ENCODE results near the gene ASB4.
"Not testable (repeated sequence)": the region's sequence is repeated elsewhere in the genome, so short reads cannot be mapped to it uniquely, and the experiment has no call there.

ASB4 gene

DNA sequence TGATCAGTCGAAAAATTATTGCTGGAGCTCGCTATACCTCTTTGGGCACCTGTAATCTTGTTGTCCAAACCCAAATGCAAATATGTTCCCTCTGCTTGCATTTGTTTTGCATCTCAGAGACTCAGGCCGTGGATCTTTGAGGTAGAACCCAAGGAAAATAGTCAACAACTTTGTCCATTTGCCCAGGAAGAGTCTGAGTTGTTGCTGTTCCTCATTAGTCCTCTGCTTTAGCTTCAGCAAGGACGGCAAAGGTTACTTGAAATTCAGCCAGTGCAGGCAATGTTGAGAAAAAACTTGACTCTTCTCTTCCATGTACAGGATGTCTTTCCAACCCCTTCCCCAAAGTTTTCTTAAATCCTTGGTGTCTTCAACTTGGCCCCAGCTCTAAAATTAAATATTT lies 64.8 kb downstream of the ASB4 start:
- ChIA-PET POLR2A (no interaction called here), CTCF (interaction anchor here (1.1 kb wide), 1 partner anchor 137 kb away, joined by 3 read pairs; no protein-coding TSS in a partner anchor)
- DNase-seq (ENCODE audit: extremely low spot score), result no peak
- no peak for TF ChIP-seq BHLHE40 (IDR thresholded peaks at IDR 0.05; ENCODE audit: borderline replicate concordance)
- TF ChIP-seq, protein P1, sequence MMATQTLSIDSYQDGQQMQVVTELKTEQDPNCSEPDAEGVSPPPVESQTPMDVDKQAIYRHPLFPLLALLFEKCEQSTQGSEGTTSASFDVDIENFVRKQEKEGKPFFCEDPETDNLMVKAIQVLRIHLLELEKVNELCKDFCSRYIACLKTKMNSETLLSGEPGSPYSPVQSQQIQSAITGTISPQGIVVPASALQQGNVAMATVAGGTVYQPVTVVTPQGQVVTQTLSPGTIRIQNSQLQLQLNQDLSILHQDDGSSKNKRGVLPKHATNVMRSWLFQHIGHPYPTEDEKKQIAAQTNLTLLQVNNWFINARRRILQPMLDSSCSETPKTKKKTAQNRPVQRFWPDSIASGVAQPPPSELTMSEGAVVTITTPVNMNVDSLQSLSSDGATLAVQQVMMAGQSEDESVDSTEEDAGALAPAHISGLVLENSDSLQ (IDR thresholded peaks at IDR 0.05), result no peak
- TF ChIP-seq LEF1 (IDR thresholded peaks at IDR 0.05; ENCODE audit: borderline replicate concordance), result no peak
- TF ChIP-seq FOXA1 (IDR thresholded peaks at IDR 0.05), result no peak
- TF ChIP-seq FOXK2 (IDR thresholded peaks at IDR 0.05), result no peak
- no peak for TF ChIP-seq CTBP1 (IDR thresholded peaks at IDR 0.05; ENCODE audit: borderline replicate concordance)
- no peak for TF ChIP-seq ARNT (IDR thresholded peaks at IDR 0.05)
- TF ChIP-seq FOXM1 (IDR thresholded peaks at IDR 0.05; ENCODE audit: borderline replicate concordance), result no peak
- no peak for TF ChIP-seq HDGF (IDR thresholded peaks at IDR 0.05; ENCODE audit: borderline replicate concordance)
- TF ChIP-seq ELF4 (IDR thresholded peaks at IDR 0.05), result no peak
- no peak for TF ChIP-seq SP1 (IDR thresholded peaks at IDR 0.05)
- no peak for TF ChIP-seq TARDBP (IDR thresholded peaks at IDR 0.05)

DNA sequence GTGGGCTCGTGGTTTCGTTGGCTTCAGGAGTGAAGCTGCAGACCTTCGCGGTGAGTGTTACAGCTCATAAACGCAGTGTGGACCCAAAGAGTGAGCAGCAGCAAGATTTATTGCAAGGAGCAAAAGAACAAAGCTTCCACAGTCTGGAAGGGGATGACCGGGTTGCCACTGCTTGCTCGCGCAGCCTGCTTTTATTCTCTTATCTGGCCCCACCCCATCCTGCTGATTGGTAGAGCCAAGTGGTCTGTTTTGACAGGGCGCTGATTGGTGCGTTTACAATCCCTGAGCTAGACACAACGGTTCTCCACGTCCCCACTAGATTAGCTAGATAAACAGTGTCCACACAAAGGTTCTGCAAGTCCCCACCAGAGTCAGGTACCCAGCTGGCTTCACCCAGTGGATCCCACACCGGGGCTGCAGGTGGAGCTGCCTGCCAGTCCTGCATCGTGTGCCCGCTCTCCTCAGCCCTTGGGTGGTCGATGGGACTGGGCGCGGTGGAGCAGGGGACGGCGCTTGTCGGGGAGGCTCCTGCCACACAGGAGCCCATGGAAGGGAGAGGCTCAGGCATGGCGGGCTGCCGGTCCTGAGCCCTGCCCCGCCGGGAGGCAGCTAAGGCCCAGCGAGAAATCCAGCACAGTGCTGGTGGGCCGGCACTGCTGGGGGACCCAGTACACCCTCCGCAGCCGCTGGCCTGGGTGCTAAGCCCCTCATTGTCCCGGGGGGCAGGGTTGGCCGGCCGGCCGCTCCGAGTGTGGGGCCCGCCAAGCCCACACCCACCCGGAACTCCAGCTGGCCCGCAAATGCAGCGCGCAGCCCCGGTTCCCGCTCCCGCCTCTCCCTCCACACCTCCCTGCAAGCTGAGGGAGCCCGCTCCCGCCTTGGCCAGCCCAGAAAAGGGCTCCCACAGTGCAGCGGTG lies 66.5 kb downstream of the ASB4 start:
- POLR2A ChIA-PET; DNase-seq (ENCODE audit: extremely low spot score): not testable (repeated sequence)
- CTCF ChIA-PET, result interaction anchor here (0.6 kb wide), 1 partner anchor 19 kb away, joined by 3 read pairs; no protein-coding TSS in a partner anchor

DNA sequence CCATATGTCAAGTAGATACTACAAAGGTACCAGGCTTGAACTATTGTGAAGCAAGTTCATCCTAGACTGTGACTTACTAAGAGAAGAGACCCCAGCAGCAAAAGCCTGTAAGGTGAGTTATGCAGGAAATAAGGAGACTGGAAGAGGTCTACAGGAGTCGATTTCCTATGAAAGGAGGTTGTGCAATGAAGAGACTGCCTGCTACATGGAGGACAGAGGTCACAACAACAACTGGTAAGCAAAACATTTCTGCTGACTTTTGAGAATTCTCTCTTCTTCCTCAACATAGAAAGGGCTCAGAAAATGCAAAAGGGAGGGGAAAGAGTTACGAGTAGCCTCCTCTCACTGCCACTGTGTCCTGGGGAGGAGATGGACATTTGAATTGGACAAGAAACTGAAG lies 68.2 kb downstream of the ASB4 start:
- POLR2A ChIA-PET, result no interaction called here
- no peak for DNase-seq (ENCODE audit: extremely low spot score)
- CTCF ChIA-PET, result no interaction called here
- no peak for TF ChIP-seq L3MBTL2 (conservative IDR thresholded peaks at IDR 0.05)
- TF ChIP-seq CTBP1 (IDR thresholded peaks at IDR 0.05; ENCODE audit: borderline replicate concordance), result no peak
- TF ChIP-seq FOXM1 (IDR thresholded peaks at IDR 0.05; ENCODE audit: borderline replicate concordance), result no peak

DNA sequence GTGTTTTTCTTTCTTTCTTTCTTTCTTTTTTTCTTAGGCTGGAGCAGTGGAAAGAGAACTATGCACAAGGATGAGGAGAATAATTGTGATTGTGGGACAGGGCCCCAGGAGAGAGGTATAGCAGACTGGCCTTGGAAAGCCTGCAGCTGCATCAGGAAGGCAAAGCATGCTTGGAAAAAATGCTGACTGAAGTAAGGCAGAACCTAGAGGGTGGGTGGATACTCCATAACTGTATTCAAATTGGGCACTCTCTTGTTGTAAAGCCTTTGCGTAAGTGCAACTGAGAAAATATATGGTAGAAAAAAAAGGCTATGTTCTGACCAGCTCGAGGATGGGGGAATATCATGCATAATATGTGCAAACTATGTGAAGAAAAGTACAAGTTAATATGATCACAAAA lies 71.0 kb downstream of the ASB4 start:
- TF ChIP-seq ZNF384 (IDR thresholded peaks at IDR 0.05) (no peak), TARDBP (IDR thresholded peaks at IDR 0.05) (no peak), FOXM1 (IDR thresholded peaks at IDR 0.05; ENCODE audit: borderline replicate concordance) (no peak), L3MBTL2 (conservative IDR thresholded peaks at IDR 0.05) (no peak), FOXA1 (IDR thresholded peaks at IDR 0.05) (no peak), NFRKB (IDR thresholded peaks at IDR 0.05) (no peak), SUZ12 (IDR thresholded peaks at IDR 0.05) (no peak), FOXK2 (IDR thresholded peaks at IDR 0.05) (no peak), HDGF (IDR thresholded peaks at IDR 0.05; ENCODE audit: borderline replicate concordance) (no peak)
- TF ChIP-seq, protein P1 (IDR thresholded peaks at IDR 0.05), result no peak
- POLR2A ChIA-PET, result no interaction called here
- DNase-seq (ENCODE audit: extremely low spot score), result no peak
- CTCF ChIA-PET, result interaction anchor here (0.9 to 1.9 kb wide), 2 partner anchors 12 to 133 kb away, joined by 3 to 4 read pairs; no protein-coding TSS in a partner anchor

DNA sequence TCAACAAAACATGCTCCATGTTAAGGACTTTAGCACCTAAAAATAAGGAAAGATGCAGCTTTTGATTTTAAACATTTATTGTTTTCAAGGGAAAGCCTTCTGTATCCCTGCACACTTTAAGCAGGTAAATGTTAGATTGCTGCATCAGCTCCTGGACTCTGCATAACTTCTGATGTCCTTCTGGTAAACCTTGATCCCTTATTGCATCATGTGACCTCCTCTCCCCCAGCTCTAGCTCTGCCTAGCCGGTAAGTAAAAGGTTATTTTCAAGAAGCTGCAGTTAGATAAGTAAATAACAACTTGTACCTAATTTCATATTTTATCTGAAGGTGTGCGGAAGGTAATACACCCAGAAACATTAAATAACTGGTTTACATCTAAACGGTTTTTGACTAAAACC lies 73.1 kb downstream of the ASB4 start:
- DNase-seq (ENCODE audit: extremely low spot score), result no peak
- CTCF ChIA-PET, result interaction anchor here (0.6 kb wide), 1 partner anchor 9 kb away, joined by 7 read pairs; no protein-coding TSS in a partner anchor
- no peak for TF ChIP-seq NFRKB (IDR thresholded peaks at IDR 0.05)
- no peak for TF ChIP-seq HDGF (IDR thresholded peaks at IDR 0.05; ENCODE audit: borderline replicate concordance)
- TF ChIP-seq CTBP1 (IDR thresholded peaks at IDR 0.05; ENCODE audit: borderline replicate concordance), result no peak
- no peak for TF ChIP-seq L3MBTL2 (conservative IDR thresholded peaks at IDR 0.05)
- no peak for TF ChIP-seq ZNF384 (IDR thresholded peaks at IDR 0.05)
- TF ChIP-seq BHLHE40 (IDR thresholded peaks at IDR 0.05; ENCODE audit: borderline replicate concordance), result no peak
- TF ChIP-seq FOXM1 (IDR thresholded peaks at IDR 0.05; ENCODE audit: borderline replicate concordance), result no peak
- TF ChIP-seq LEF1 (IDR thresholded peaks at IDR 0.05; ENCODE audit: borderline replicate concordance), result no peak
- TF ChIP-seq FOXK2 (IDR thresholded peaks at IDR 0.05), result no peak
- no peak for TF ChIP-seq FOXA1 (IDR thresholded peaks at IDR 0.05)
- no peak for TF ChIP-seq SP1 (IDR thresholded peaks at IDR 0.05)
- TF ChIP-seq SUZ12 (IDR thresholded peaks at IDR 0.05), result no peak
- TF ChIP-seq, protein P1 (IDR thresholded peaks at IDR 0.05), result no peak
- no peak for TF ChIP-seq TARDBP (IDR thresholded peaks at IDR 0.05)
- no peak for TF ChIP-seq ARNT (IDR thresholded peaks at IDR 0.05)
- no peak for TF ChIP-seq ELF4 (IDR thresholded peaks at IDR 0.05)
- POLR2A ChIA-PET, result no interaction called here

DNA sequence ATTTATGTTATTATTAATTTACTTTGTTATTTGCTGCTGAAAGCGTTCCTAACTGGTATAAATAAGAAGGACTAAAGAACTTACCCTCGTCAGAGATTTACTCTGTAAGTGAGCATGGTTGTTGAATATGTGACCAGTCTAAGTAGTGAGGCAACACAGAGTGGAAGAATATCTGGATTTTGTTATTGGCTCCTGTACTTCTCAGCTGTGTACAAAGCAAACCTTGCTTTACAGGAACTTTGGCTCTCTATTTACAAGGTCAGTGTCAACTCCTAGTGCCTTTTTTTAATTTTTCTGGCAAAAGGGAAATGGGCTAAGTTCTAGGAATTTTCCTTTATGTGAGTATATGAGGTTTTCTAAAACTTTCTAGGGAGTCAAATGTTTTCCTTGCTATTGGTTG lies 74.9 kb downstream of the ASB4 start:
- CTCF ChIA-PET, result no interaction called here

More for the DNA sequence above, 74.9 kb downstream of the ASB4 start:
- POLR2A ChIA-PET, result no interaction called here
- no peak for DNase-seq (ENCODE audit: extremely low spot score)
- TF ChIP-seq HDGF (IDR thresholded peaks at IDR 0.05; ENCODE audit: borderline replicate concordance) (no peak), ZNF384 (IDR thresholded peaks at IDR 0.05) (no peak), SP1 (IDR thresholded peaks at IDR 0.05) (no peak), L3MBTL2 (conservative IDR thresholded peaks at IDR 0.05) (no peak), ARNT (IDR thresholded peaks at IDR 0.05) (no peak), BHLHE40 (IDR thresholded peaks at IDR 0.05; ENCODE audit: borderline replicate concordance) (no peak)
- TF ChIP-seq, protein P1 (IDR thresholded peaks at IDR 0.05), result no peak

Measured in HEK293T (cell line).